DMS153 (cell line): ENCODE measurements around the gene ERVMER34-1.

Experiments used
- DNase-seq: peaks from one replicate; lab custom pipeline; 2025; lab: John Stamatoyannopoulos, UW

The ERVMER34-1 gene

DNA sequence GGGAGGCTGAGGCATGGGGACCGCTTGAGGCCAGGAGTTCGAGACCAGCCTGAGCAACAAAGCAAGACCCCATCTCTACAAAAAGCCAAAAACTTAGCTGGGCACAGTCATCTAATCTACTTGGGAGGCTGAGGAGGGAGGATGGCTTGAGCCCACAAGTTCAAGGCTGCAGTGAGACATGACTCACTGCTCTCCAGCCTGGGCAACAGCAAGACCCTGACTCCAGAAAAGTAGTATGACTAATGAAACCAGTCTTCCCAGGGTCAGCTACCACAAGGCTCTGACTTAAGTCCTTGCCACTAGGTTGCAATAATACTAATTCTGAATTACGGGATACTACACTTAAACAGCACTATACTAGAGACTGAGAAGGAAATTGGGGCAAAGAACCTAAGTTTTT, 33.1 kb downstream of the ERVMER34-1 start:
- no peak for DNase-seq

GRCh38 chr4:52716364-52717151, 34.7 kb downstream of the ERVMER34-1 start:
- DNase-seq = no peak

- DNase-seq = no peak
Observed at GRCh38 chr4:52715914-52716313, 35.3 kb downstream of the ERVMER34-1 start.

DNA sequence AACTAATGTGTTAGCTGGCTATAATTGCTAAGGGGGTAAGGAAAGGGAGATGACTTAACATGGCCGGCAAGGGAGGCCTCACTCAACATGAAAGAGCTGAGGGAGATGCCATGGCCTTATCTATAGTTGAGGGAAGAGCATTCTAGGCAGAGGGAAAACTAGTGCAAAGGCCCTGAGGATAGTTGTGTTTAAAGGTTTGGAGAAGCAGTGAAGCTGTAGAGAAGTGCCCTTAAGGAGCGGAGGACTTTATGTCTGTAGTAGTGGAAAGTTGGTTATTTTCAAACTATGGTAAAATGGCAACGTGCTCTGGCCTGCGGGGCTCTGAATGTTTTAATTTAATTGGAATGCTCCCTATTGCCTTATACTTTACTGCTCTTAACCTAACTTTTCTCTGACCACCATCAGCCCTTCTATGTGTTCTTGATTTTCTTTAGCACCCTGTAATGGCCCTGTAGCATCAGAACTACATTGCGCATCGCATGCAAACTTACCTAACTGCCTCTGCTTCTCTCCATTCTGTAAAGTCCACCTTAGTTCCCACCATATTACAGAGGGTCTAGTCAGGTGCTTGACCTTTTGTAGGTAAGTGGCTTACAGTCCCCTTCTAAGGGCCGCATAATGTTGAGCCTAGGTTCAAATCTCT, 35.8 kb downstream of the ERVMER34-1 start:
- DNase-seq = no peak

GRCh38 chr4:52714597-52715254, 36.5 kb downstream of the ERVMER34-1 start:
- no peak for DNase-seq

DNA sequence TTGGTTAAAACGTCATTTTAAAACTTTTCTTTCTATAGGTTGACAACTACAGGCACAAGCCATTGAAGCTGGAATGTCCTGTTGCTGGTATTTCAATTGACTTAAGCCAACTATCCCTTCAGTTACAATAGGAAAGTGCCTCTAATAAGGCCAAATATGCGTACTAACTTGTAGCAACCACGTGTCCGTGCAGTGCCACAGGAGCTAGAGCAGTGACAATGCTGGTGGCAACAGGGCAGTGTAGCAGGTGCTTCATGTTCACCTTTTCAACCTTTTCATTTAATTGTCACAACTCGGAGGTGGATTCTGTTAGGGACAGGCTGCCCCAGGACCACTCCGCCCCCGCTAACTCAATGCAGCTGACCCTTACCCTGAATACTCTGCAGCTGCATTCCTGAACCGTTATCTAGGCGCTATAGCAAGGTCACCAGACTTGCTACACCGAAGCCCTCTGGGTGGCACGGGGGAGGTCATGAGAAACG, 37.7 kb downstream of the ERVMER34-1 start:
- DNase-seq = no peak

DNA sequence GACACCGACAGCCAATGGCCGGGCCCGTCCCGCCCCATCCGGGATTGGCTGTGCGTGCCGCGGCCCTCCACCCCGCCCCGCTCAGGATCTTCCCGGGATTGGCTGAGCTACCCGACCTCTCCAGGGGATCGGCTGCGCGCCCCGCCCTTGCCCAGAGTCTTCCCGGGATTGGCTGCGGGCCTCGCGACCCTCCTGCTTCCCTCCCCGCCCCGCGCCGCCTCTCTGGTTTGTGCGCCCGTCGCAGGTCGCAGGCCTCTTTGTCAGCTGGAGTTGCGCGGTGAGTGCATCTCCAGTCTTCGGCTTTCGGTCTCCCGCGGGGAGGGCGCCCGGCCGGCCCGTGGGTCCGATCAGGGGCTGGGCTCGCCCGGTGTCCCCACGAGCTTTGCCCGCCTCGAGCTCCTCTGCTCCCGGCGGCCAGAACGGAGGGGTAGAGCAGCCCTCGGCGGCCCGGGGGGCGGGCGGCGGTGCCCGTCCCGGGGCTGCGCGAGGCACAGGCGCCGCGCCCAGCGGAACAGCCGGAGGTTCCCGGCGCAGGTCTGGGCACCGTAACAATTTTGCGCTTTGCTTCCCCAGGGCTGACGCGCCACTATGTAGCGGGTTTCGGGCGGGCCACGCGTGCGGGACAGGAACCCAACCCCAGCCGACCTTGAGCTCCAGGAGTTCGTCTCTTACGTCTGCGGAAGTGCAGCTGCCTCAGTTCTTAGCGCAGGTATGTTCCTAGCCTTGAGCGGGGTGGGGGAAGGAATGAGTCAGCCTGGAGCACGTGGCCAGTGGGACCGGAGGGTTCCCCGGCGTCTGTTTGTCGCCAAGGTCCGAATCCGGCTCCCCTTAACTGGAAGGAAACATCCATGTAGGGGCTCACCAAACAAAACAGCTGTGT, 38.7 kb downstream of the ERVMER34-1 start:
- DNase-seq = peak; percentile 93

DNA sequence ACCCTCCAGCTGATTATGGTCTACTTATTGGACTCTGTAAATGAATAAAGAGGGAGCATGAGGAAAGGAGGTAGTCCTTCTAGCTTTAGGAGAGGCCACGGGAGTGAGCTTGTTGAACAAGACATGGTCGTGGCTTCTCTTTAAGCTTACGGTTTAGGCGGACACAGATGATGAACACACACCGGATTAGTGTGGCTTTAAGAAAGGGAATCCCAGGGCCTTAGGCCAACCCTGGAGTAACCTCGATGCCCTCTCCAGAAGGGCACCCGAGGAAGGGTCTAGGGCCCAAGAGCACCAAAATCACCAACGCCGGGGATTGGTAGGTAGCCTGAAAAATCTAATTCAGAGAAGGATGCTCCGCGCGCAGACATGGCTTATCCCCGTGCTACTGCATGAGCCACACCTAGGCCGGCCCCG, 39.4 kb downstream of the ERVMER34-1 start:
- DNase-seq = no peak

DNA sequence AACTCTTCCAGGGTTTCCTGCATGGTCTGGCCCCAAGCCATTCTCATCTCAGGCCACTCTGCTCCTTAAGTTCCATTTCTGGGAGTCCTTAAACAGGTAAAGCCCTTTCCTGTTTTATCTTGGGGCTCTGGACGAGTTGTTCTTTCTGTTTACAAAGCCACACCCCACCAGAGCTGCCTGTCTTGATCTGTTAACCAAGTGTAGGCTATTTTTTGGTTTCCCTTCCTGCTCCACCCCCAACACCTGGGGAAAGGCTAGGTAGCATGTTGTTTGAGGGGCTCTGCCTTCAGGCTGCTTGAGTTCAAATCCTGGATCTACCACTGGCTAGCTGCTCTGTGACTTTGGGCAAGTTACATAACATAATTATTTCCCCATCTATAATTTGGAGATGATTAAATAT, 40.0 kb downstream of the ERVMER34-1 start:
- no peak for DNase-seq

DNA sequence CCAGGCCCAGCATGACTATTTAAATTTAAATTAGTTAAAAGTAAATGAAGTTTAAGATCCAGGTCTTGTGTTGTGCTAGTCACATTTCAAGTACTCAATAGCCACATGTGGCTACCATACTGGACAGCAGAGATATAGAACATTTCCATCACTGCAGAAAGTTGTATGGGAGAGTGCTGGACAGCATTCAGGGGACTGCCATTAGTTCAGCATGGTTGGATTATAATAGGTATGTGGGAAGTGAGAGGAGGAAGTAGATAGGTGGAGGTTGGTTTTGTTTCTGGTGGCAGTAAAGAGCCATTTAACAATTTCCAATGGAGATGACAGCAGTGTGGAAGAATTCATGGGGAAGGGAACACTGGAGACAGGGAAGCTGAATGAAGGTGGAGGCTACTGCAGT, 42.1 kb downstream of the ERVMER34-1 start:
- no peak for DNase-seq

DNA sequence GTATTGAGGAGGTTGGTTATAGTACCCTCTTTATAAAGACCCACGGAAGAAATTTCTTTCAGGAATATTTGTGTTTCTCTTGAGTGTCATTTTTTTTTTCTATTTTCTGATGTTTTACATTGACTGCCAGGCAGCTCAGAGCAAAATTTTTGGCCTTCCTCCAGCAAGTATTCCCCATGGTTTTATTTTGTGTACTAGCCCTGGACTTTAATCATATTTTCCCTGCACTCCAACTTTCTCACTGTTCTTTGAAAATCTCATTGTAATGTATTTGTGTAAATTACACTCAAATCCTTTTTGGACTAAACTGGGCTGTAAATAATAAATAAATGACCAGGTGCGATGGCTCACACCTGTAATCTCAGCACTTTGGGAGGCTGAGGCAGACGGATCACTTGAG, 46.6 kb downstream of the ERVMER34-1 start:
- no peak for DNase-seq

DNA sequence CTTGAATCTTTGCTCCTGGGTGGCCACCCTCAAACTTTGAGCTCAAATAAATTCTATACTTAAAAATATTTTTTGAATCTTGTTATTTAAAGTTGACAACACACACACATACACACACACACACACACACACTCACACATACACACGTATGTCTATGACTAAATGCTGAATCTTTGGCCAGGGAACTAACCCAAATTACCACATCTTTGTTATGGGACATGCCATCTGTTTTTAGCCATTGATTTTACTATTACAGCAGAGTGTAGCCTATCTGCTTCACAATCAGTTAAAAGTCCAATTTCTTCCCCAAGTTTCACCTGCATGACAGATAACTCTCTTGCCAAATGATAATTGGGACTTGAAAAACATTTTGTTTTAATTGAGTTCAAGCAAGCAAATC, 47.1 kb downstream of the ERVMER34-1 start:
- DNase-seq = no peak

DNA sequence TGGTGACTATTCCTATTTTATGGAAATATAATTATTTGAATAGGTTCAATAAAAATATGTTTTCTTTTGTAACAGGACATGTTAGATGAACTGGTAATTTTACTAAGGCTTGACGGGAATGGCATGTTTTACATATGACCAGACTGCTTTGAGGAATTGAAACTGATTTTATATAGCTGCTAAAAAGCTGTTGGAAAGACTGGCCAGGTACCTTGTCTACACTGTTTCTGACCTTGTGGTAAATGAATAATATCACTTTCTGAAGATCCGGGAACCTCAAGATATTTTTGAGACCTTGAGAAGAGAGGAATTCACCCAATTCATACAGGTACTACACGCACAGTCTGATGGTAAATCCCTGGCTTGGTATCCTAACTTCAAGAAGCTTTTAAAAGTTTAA, 50.0 kb downstream of the ERVMER34-1 start:
- DNase-seq = no peak

GRCh38 chr4:52694936-52695335, 56.3 kb downstream of the ERVMER34-1 start:
- no peak for DNase-seq

GRCh38 chr4:52693492-52693891, 57.7 kb downstream of the ERVMER34-1 start:
- DNase-seq = no peak
